ENCODE data around the gene C1orf105.

The C1orf105 gene

DNA sequence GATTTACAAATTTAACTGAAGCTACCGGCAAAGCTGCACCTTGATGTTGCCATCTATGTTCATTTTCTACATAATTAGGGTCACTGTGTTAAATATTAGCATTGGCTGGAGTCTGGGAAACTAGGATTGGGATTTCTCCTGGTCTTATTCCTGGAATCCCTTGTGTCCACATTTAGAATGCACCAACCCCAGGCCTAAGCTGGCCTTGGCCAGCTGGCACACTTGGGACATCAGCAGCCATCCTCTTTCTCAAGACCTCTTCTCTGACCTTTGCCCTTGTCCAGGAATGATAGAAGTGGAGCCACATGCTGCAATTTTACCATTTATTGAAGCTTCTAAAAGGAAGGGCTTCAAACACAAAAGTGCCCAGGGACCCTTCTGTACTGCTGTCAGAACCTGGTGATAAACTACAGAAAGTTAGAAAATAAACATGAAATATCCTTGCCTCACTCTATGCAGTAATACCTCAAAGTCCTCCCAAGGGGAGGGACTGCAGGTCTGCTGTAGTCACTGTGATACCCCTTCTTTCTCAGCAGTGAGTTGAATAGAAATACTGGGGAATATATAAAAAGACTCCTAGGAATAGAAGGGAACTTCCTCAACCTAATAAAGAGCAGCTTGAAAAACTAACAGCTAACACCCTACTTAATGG, 37.1 kb downstream of the C1orf105 start:
- DNase-seq (ENCODE audit: low spot score) = no peak

DNA sequence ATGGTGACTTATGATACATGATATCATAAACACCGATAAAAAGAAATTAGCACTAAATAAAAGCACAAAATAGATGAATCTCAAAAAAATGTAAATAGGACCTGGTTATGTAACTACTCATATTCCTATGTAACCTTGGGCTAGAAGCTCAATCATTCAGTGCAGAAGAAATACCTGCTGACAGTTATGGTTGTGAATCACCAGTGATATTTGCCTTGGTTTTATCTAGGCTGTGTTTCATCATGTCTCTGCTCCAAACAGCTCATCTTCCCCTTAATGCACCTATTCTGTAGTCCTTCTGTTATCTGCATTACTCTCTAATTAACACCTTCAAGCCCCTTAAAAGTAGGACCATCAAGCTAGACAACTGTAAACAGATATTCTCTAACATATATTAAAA, 39.7 kb downstream of the C1orf105 start:
- no peak for DNase-seq (ENCODE audit: low spot score)

DNA sequence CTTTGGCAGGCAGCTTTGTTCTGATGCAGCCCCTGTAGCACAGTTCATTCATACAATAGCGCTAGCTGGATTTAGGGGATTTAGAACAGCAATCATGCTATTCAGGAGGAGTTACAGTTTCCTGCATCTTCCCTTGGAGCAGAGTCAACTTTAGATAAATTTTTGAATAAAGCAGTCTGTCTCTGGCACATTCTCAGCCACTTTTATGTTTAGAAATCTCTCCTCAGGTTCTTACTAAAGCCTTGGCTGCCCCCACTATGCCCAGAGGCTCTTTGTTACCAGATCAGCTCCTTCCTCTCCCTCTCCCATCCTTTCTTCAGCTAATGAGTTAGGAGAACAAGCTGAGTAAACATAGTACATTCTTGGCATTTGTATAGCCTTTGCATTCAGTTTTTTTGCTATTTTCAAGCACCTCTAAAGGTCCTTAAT, 40.4 kb downstream of the C1orf105 start:
- DNase-seq (ENCODE audit: low spot score) = no peak

DNA sequence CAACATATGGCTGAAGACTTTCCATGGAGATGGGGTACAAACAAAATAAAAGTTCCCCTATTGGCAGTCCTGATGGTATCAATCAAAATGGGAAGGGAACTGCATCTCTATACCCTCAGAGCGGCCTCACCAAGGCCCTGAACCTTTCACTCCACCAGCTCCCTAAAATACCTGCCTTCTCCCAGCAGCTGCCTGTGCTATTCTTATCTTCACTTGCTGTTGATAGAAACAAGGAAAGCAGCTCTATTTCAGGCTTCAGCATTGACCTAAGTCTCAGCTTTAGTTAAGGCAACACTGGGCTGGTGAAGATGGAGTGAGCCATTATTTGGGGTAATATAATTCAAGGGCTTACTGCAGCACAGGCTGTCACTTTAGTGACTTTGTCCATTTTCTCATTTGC, 45.1 kb downstream of the C1orf105 start:
- DNase-seq (ENCODE audit: low spot score) = no peak

DNA sequence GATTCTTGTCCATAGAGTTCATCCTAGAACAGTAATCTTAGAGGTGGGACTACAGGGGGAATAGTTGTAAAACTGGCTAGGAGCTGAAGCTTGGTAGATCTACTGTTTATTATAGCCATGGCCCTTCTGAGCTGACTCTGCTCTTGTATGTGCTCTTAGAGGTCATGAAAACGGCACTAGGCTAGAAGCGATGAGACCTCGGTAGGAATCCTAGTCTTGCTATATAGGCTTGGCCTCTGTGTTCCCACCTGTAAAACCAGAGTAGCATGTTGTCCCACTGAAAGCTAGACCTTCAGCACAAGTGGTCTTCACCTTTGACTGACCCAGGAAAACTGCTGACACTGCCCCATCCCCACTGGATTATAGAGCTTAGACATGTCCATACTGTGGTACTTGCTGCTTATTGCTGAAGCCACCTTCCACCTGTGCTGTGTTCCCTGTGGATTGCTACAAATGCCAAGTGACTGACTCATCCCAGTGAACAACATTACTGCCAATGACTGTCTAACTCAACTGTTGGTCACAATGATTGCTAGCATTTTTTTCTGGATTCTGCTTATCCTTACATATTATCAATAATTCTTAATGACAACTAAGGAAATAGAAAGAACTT, 46.4 kb downstream of the C1orf105 start:
- DNase-seq (ENCODE audit: low spot score) = no peak

DNA sequence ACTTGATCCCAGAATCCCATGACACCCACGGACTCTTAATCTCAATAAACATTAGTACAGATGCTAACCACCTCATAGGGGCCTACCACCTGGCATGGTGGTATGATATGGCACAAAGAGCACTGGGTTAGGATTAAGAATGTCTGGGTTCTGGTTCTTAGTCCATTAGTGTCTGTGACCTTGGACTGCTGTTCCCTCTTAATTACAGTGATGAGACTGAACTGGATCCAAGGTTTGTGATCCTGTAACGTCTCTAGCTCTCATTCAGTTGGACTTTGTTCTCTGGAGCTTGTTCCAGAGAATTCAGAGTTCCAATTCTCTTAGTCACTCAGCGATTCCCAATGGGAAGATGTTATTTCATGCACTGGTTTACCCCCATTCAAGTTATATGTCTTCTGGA, 47.0 kb downstream of the C1orf105 start:
- no peak for DNase-seq (ENCODE audit: low spot score)

DNA sequence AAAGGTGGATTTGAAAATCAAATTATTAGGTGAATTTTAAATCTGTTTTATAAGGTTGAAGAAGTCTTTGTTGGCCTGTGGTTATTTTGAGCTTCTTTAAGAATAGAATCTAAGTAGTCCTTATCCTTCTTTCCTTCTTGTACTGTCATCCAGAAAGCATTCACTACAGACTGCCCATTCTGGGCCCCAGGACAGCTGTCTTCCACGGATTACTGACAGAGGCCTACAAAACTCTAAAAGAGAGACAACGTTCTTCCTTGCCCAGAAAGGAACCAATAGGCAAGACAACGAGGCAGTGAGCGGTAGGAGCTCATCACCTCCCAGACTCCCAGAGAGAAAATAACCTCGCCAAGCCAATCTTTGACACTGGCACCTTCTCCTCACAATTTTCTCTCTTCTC, 47.8 kb downstream of the C1orf105 start:
- no peak for DNase-seq (ENCODE audit: low spot score)

DNA sequence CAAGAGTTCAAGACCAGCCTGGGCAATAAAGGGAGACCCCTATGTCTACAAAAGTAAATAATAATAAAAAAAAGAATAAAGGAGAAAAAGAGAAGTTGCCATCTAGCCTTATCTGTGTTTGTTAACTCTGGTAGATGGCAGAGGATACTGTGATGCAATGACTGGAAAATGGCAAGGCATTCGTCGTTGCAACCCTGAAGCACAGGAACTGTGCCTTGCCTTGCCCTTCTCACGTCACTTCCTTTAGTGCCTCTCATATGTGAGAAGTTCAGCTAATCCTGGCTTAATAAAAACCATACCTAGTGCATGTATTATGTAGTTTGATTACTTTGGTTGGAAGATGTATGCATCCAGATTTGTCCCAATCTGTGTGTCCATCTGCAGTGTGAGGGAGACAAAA, 49.2 kb downstream of the C1orf105 start:
- no peak for DNase-seq (ENCODE audit: low spot score)

DNA sequence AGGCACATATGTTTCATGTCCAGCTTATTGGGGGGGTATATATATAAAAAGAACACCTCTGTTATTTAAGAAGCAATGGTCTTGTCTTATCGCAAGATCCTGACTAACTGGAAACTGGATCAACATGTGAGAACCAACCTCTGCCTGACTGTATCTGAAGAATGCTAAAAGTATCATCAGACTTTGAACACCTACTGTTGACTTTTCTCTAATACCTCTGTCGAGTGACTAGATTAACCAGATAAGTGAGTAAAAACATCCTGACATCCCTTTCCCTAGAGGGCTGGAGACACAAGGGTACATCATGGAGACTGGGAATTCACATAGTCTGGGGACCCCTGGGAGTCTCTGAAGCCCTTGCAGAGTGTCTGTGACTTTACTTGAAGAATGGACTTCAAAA, 49.7 kb downstream of the C1orf105 start:
- DNase-seq (ENCODE audit: low spot score) = no peak

DNA sequence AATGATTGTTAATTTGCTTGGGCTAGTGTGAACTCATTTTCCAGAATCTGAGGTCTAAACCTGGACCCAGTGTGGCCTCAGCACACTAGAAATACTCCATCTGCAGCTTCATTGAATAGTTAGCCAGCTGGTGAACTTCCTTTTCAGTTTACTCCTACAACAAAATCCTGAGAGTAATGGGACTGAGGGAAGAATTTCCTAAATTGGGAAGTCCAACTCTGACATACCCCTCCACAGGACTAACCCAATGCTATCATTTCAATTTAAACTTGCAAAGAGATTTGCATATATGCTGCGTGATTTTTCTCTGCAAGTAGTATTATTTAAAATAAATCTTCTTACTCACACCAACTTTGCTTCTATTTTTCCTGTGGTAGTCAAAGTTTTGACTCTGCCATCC, 51.2 kb downstream of the C1orf105 start:
- DNase-seq (ENCODE audit: low spot score) = no peak

DNA sequence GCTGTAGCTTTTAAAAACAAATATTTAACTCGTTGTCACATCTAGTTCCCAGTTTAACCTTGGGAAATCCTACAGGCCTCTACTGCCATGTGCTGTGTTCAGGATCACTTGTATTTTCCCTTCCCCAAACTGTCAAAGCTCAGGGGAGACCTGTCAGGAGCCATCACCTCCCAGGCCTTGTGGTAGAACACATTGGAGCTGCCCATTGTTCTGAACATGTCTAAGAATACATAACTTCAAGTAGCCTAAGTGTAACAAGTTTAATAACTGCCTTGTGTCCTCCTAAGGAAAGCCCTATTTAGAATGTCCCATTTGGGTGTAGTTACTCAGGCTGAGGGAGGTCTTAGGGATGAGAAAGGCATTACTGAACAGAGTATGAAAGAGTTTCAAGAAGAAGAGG, 52.0 kb downstream of the C1orf105 start:
- DNase-seq (ENCODE audit: low spot score) = no peak

DNA sequence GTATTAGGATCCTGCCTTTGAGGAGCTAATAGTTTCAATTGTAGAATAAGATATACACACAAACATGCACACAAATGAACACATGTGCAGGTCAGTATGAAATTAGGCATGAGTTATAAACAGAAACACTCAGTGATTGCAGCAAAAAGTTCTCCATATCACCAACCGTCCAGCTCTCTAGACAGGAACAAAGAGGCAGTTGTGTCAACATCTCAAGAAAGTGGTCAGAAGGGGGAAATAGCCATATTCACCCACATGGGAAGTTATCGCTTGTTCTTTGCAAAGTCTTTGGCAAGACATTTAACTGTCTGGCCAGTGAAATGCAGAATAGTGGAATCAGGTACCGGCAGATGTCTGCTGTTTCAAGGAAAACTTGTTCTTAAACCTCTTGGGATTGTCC, 52.8 kb downstream of the C1orf105 start:
- DNase-seq (ENCODE audit: low spot score) = no peak

DNA sequence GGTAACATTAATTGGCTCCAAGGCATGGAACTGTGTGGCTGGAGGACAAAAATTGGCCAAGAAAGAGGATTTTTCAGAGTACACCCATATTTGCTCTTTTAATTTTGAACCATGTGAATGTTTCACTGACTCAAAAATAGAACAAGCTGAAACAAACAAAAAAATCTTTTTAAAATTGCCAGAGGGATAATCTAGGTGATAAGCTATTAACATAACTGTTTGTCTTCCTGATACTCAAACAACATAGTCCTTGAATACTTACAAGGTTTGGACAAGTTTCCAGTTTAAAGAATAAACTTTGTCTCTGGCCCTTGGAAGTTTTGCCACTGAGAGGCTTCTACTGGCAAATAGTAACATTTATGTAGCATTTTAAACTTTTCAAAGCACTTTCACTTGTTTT, 53.4 kb downstream of the C1orf105 start:
- DNase-seq (ENCODE audit: low spot score) = no peak

DNA sequence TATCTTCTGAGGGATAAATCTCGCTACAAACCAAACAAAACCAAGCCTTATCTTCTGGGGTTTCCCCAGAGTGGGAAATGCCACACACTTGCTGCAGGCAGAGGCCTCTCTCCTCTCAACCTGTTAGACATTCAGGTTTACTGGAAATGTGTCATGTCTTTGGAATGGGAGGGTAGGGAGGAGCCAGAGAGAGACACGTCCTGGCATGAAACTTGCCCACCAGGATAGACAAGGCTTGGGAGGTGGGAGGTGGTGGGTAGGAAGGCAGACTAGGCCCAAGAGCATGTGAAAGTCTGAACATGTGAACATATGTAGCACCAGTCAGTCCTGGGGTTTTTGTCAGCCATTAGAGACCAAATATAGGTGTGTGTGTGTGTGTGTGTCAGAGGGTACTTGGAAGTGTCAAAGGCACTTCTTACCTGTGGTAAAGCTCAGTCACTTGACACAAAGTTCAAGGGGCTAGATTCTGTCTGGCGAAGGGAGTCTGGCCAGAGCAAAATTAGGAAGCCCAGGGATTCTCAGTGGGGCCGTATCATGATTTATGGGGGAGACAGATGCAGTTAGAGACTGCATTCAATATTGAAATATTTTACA, 55.8 kb downstream of the C1orf105 start:
- DNase-seq (ENCODE audit: low spot score) = no peak

DNA sequence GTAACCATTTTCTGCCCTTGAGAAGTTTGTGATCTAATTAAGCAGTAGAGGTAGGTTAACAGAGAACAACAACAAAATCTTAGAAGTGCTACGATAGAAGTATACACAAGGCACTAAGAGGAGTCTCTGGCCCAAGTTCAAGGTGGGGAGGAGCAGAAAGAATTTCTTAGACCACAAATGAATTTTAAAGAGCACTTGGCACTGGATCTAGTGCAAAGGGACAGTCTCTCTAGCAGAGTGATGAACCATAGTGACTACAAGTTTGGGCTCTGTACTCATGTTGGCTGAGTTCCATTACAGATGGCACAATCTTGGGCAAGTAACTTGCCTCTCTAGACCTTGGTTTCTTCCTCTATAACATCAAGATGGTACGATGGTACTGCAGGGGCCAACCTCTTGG, 56.7 kb downstream of the C1orf105 start:
- no peak for DNase-seq (ENCODE audit: low spot score)

DNA sequence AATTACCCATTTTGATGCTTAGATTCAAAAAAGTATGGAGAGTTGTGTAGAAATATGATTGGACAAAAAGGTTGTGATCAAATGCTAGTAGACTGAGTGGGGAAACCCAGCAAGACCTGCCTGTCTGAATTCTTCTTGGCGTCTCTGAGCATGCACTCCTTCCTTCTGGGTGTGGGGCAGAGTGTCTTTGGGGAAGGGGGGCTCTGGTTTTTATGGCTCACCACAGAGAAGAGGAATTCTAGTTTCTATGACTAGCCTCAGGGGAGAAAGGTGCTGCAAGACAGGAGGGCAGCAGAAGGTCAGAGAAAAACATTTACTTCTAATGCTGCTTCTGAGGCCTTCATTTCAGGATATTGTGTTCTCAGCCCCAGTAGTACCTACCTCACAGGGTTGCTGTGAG, 57.3 kb downstream of the C1orf105 start:
- no peak for DNase-seq (ENCODE audit: low spot score)

DNA sequence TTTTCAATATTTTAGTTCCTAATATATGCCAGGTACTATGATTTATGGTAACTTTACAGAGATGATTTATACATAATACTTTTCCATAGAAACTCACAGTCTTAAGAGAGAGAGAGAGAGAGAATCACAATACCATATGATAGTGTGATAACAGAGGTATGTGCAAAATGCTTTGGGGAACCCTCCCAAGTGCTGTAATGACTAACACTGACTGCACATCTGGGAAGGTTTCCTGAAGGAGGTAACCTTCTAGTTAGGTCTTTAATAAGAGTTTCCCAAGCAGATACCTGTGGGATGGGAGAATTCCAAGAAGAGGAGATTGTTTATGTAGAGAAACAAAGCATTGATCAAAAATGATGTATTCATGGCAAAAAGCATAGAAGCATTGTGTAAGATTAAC, 58.0 kb downstream of the C1orf105 start:
- no peak for DNase-seq (ENCODE audit: low spot score)

DNA sequence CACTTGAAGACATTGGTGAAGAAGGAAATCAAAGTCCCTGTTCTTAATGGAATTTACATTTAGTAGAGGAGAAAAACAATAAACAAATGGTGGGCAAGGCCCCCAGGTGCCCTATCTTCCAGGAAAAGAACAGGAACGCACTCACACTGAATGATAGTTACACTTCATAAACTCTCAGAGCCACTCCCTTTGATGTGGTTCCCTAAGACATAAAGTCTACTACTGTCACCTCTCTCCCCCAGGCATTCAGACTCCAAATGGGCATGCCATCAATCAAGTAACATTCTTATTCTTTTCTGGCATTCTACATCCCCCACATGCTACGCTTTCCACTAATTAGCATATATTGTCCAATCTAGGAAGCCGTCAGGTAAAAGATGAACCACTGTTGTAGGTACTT, 59.9 kb downstream of the C1orf105 start:
- no peak for DNase-seq (ENCODE audit: low spot score)

DNA sequence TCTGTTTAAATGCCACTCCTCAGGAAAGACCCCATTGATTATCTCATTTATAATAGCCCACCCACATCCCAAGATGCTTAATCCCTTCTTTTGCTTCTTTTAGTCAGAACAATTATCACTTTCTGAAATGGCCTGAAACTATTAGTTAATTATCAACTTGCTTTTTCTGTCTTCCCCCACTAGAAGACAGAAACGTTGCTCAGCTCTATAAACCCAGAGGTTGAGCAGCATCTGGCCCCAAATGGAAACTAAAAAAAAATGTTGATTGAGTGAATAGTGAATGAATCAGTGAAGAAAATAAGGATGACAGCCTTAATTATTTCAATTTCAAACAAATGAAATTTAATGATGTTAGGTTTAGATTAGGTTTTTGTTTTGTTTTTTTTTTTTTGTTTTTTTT, 61.6 kb downstream of the C1orf105 start:
- DNase-seq (ENCODE audit: low spot score) = no peak

DNA sequence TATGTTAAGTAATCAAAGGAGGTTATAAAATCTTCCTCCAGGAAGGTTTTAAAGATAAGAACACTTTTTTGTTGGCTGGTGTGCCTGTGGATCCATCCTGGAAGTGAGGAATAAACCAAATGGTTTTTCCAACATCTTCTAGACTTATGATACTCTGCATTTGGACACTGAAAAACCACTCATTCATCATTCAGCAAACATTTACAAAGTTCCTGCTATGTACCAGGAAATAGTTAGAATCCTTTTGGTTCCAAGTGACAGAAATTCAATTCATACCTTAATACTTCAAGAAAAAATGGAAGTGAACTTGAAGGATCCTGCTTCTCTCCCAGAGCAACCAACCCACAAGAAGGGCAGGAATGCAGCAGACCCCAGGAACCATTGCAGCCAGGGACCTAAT, 63.0 kb downstream of the C1orf105 start:
- no peak for DNase-seq (ENCODE audit: low spot score)

DNA sequence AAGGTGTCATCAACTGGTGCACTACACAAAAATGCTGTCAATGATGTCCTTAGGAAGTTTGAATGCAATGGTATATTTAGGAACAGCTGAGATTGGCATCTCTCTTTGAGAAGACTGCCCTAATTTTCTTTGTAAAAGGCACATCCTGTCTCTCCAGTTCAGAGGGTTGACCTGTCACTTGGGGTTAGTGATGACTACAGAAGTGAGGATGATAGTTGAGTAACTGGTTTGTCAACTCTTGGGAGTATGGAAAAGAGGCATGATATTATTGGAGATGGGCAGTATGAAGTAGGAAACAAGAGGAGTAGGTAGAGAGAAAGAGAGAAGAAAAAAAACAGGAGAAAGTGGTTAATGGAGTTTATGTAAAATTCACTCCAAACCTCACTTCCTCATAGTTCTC, 63.8 kb downstream of the C1orf105 start:
- DNase-seq (ENCODE audit: low spot score) = no peak

DNA sequence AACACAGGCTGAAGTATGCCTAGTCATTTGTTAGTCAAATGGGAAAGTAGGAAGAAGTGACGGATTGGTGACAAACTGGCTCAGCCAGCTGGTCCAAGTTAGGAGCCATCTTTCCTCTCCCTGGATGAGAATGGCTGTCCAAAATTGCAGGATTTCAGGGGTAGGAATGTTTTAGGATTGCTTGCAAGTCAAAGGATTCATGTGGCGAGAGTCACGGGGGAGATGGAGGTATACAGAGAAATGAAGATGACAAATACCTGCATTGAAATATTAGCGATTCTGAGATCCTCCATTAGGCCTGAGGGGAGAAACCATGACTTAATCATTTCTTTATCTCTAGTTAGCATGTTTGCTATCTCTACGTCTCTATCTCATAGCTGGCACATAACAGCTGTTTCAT, 65.1 kb downstream of the C1orf105 start:
- DNase-seq (ENCODE audit: low spot score) = no peak

DNA sequence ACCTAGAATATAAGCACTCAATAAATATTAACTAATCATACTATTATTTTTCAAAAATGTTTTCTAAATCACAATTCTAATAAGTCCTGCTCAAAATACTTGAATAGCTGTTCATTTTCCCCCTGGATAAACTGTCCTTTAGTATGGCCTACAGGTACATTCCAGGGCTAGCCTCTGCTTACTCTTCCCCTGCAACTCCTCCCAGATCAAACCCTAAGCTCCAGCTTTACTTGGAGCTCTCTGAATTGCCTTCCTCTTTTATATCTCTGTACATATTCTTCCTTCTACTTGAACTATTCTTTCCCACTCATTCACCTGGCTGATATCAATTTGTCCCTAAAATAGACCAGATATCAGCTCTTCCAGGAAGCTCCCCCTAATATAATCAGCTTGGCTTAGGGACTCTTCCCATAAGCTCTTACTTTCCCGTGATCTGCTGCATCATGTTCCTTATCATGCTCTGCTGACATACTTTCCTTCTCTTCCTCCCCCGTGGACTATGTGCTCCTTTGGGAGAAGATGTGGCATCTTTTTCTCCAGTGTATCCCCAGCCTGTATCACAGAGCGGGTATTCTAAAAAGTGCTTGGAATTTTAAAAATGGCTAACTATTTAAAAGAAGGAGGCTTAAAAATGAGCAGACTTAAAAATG, 66.4 kb downstream of the C1orf105 start:
- no peak for DNase-seq (ENCODE audit: low spot score)

All from SK-N-DZ (cell line).